GM18499 (cell line): Measurements from ENCODE around the gene ZSWIM6.
"Not testable (repeated sequence)": the region's sequence is repeated elsewhere in the genome, so short reads cannot be mapped to it uniquely, and the experiment has no call there.

ENCODE experiments used
- ATAC-seq: cut with Tn5 transposase; IDR thresholded peaks from one replicate; pipeline ENCODE4 v1.9.1; 2021; ENCODE audit warnings: moderate number of reproducible peaks; ENCODE audit not compliant: insufficient read depth, unreplicated experiment

The ZSWIM6 gene

GRCh38 chr5:61402244-61402823 is 70.3 kb downstream of the ZSWIM6 start:
- no peak for ATAC-seq

DNA sequence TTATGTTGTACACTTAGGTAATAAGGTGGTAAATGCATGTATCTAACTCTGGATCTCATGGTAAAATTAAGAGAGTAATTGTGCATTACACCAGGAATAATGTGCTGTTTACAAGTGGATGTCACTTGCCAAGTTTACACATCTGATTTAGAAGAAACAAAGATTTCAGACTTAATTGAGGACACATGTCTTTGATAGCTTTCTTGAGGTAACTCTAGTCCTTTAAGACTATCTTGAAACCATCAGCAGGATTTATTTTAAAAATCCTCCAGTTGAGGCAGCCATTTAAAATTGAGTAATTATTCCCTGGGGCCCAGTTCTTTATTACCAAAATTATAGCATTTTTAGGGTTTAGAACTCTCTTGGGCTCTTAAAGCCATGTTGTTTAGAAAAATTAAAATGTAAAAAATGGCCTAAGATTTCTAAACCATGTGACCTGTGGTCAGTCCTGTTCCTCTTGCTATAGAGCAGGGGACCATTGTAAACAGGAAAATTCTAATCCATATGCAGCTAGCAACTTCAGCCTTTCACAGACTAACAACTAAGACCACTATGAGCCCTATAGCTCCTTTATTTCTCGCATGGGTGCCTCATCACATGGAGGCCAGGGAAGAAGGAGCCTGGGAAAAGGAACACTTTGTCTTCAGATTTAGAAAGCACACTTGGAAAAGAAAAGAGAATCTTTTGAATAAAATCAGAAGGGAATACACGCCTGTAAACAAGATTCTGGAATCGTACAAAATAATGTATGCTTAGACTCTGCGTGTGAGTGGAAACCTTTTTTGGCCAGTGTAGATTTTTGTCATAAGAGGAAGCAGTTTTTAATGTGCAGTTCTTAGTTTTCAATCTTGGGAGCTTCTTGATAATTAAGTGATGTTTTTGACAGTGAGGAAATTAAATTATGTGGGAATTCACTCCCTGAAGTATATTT is 71.2 kb downstream of the ZSWIM6 start:
- ATAC-seq: no peak

- no peak for ATAC-seq
Measured at GRCh38 chr5:61405511-61406295, 73.6 kb downstream of the ZSWIM6 start.

- not testable (repeated sequence) for ATAC-seq
Measured at GRCh38 chr5:61406497-61406896, 74.4 kb downstream of the ZSWIM6 start.

GRCh38 chr5:61407706-61408270 is 75.7 kb downstream of the ZSWIM6 start:
- ATAC-seq: no peak

- peak; percentile 81 for ATAC-seq
Measured at GRCh38 chr5:61408476-61409168, 76.6 kb downstream of the ZSWIM6 start.

- no peak for ATAC-seq
Measured at GRCh38 chr5:61409568-61409967, 77.5 kb downstream of the ZSWIM6 start.

- ATAC-seq: no peak
Measured at GRCh38 chr5:61410811-61411210, 78.8 kb downstream of the ZSWIM6 start.

GRCh38 chr5:61412361-61412760 is 80.3 kb downstream of the ZSWIM6 start:
- ATAC-seq: no peak

- ATAC-seq: not testable (repeated sequence)
Measured at GRCh38 chr5:61413205-61413604, 81.1 kb downstream of the ZSWIM6 start.

DNA sequence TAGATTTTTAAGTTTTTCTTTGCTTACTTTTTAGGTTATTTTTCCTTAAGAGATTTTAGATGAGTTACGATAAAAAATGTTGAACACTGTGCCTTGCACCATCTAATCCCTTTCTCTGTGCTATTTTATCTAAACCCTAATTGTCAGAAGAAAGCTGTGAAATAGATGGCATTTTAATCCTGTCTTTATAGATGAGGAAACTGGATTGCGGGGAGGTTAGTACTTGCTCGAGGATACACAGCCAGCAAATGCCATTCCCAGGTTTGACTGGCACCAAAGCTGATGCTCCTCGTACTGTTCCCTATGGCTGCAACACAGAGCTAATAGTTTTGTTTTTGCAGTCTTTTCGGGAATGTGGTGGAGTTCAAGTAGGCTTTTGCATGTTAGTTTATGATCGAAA is 82.7 kb downstream of the ZSWIM6 start:
- ATAC-seq: no peak

- ATAC-seq: no peak
Measured at GRCh38 chr5:61416010-61416409, 84.0 kb downstream of the ZSWIM6 start.

GRCh38 chr5:61416420-61416819 is 84.4 kb downstream of the ZSWIM6 start:
- no peak for ATAC-seq

DNA sequence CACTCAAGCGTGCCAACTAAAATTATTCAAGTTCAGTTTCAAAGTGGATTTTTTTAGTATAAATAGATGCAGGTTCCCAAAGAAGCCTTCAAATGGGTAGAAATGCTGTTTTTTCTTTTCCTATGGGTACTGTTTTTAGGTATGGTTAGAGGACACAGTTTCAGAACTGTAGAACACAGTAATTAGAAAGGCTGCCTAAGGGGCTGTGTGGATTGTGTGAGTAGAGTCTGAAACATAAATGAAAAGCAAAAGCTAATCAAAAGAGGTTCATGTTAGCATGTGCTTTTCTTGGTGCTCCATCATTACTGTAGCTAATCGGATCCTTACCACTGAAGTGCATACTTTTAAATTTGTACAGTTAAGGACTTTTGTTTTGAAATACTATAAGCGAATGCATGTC is 85.3 kb downstream of the ZSWIM6 start:
- no peak for ATAC-seq

GRCh38 chr5:61417851-61418250 is 85.8 kb downstream of the ZSWIM6 start:
- ATAC-seq: no peak

DNA sequence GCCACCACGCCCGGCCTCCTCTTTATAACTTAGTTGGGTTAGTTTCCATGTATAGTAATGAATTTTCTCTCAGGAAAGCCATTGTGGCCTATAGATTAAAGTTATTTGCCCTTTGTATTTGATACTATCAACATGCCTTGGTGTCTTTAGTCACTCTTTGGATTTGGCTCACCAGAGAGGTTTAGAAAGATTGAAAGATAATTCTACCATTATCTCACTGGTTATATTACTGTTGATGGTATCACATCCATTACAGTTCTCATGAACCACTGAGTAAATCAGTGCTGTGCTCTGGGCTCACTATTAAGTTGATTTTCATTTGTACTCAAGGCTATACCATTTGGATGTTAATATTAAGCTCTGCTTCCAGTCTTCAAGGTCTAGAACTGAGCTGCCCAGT is 87.0 kb downstream of the ZSWIM6 start:
- ATAC-seq: no peak

GRCh38 chr5:61420016-61420415 is 88.0 kb downstream of the ZSWIM6 start:
- no peak for ATAC-seq

- not testable (repeated sequence) for ATAC-seq
Measured at GRCh38 chr5:61421262-61421661, 89.2 kb downstream of the ZSWIM6 start.

DNA sequence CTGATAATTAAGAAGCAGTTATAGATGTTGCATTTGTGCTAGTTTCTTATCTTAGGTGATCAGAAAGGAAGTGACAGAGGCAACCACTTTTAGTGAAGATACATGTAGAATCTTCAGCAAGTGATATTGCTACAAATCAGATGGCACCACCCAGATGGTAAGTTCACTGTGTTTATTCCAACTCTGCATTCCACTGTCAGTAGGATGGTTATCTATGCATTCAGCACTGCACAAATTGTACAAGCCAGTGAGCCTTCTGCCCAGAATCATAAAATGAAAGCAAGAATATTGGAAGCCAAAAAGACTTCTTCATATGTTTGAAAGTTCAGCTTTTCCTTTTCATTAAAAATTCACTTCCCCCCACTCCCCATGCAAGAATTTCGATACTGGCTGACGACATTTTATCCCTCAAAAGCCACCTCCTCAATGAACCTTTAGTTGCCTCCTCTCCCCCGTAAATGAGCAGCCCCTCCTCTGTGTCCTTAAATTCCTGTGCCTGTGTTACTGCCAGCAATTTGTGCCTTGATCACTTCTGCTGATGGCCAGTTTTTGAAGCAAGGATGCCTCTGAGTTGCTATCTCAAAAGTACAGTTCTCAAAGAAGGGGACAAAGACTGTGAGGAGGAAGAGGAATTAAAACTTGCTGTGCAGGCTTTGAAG is 91.6 kb downstream of the ZSWIM6 start:
- ATAC-seq: no peak

DNA sequence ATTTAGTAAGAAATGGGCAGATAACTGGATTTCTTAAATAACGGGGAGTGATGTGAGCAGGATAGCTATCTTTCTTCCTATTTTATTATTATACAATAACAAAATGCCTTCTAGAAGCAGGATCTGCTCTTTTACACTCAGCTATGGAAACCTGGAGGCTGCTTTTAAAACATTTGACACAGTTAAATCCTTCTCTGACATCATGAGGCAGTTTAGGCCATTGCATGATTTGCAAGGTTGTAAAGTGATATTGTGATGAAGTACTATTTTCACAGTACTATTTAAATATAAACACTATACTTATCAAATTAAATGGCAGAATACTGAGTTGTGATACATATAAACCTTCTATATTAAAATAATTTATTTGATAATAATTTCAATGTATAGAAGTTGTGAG is 93.9 kb downstream of the ZSWIM6 start:
- no peak for ATAC-seq
